ENCODE measurements around the gene TMED9. TPM values are rescaled to one million over a fixed set of nuclear protein-coding genes. Genes with fewer than 3 reads are reported as not detected.

The TMED9 gene
- total and polyA plus RNA-seq, 9 of the 15 experiments (the other 6 are each of a cell fraction or from before 2014, with no cell fraction given), result 43.7 to 301 (median 90.0) TPM

- TF ChIP-seq STAG1 (CRISPR knock-in tag; IDR thresholded peaks at IDR 0.05; ENCODE audit: borderline replicate concordance) (0 out of 2 replicates have a peak, but pooled peaks have one; percentile 15), YY1 (IDR thresholded peaks at IDR 0.05; ENCODE audit: borderline replicate concordance in 1 of 3, control insufficient read depth in 1 of 3, extremely low read depth in 1 of 3, insufficient read depth in 3 of 3, insufficient read length in 1 of 3, insufficient replicate concordance in 2 of 3, low read depth in 1 of 3, low read length in 2 of 3) (peak; percentile 85 to 96 (median 94)), LEF1 (IDR thresholded peaks at IDR 0.05) (no peak), SAFB (IDR thresholded peaks at IDR 0.05; ENCODE audit: borderline replicate concordance, low read depth, low read length) (no peak), MCM7 (IDR thresholded peaks at IDR 0.05) (no peak), ATF4 (CRISPR knock-in tag; IDR thresholded peaks at IDR 0.05) (no peak), CREB3 (tag; conservative IDR thresholded peaks at IDR 0.05; ENCODE audit: low read depth) (no peak), ZEB2 (IDR thresholded peaks at IDR 0.05) (no peak), ZNF609 (CRISPR knock-in tag; IDR thresholded peaks at IDR 0.05; ENCODE audit: borderline replicate concordance) (no peak), ERF (CRISPR knock-in tag; IDR thresholded peaks at IDR 0.05) (no peak), IRF1 (CRISPR knock-in tag; IDR thresholded peaks at IDR 0.05; ENCODE audit: borderline replicate concordance) (no peak), ZNF57 (CRISPR knock-in tag; IDR thresholded peaks at IDR 0.05) (no peak), ATF3 (IDR thresholded peaks at IDR 0.05) (no peak), ATF3 (CRISPR knock-in tag; conservative IDR thresholded peaks at IDR 0.05) (no peak), ZNF143 (CRISPR knock-in tag; IDR thresholded peaks at IDR 0.05) (peak; percentile 90), RBM15 (IDR thresholded peaks at IDR 0.05; ENCODE audit: insufficient read depth, low read length) (no peak), ZNF707 (CRISPR knock-in tag; conservative IDR thresholded peaks at IDR 0.05) (no peak), ZNF561 (CRISPR knock-in tag; conservative IDR thresholded peaks at IDR 0.05) (no peak), KLF16 (IDR thresholded peaks at IDR 0.05) (no peak)
Measured at GRCh38 chr5:177592010-177592834, at the start of gene TMED9 (continued).

Measured in K562 (cell line).